Measurements from ENCODE around the gene ADPRHL1. TPM values are rescaled to one million over a fixed set of nuclear protein-coding genes. Genes with fewer than 3 reads are reported as not detected.

Gene ADPRHL1
- total and polyA plus RNA-seq, 2 donors (not counting 3 experiments of a cell fraction or from before 2014, with no cell fraction given): 0.52 to 0.97 TPM

- Histone ChIP-seq H3K4me1 (ENCODE audit: control insufficient read depth, extremely low read depth, insufficient read depth, low read length) (no peaks in the 10 kb centered on the region), H3K27ac (ENCODE audit: insufficient read depth, low read depth, low read length) (no peak overlapping the region), H3K4me3 (replicated peaks in 1 of 3; ENCODE audit: insufficient read depth in 1 of 3, low read depth in 1 of 3, low read length in 3 of 3) (no peak overlapping the region), H3K27me3 (ENCODE audit: control insufficient read depth in 2 of 2, insufficient read depth in 2 of 2, low read length in 2 of 2) (no peaks in the 10 kb centered on the region), H3K4me2 (ENCODE audit: insufficient read depth, low read length) (no peak overlapping the region), H3K9me1 (replicated peaks; ENCODE audit: control insufficient read depth, extremely low read depth, insufficient read depth, low read length) (no peaks in the 10 kb centered on the region), H3K36me3 (ENCODE audit: control insufficient read depth in 2 of 2, extremely low read depth in 1 of 2, insufficient read depth in 2 of 2, low read length in 2 of 2) (no peaks in the 10 kb centered on the region), H4K20me1 (replicated peaks; ENCODE audit: control insufficient read depth, extremely low read depth, insufficient read depth, low read length) (no peaks in the 10 kb centered on the region), H3K9me3 (replicated peaks; ENCODE audit: control insufficient read depth, insufficient read depth, low read length) (no peaks in the 10 kb centered on the region), H3K9ac (replicated peaks; ENCODE audit: extremely low read depth, insufficient read depth, low read length) (no peak overlapping the region), H3K79me2 (ENCODE audit: control insufficient read depth, insufficient read depth, low read length) (no peaks in the 10 kb centered on the region), H2AFZ (ENCODE audit: low read depth, low read length) (no peak overlapping the region)
- ChIA-PET CTCF (interaction anchor here (0.7 to 1.4 kb wide), 3 partner anchors 12 to 456 kb away, joined by 3 to 5 read pairs (median 3); no protein-coding TSS in a partner anchor), POLR2A (no interaction called here)
- dilution Hi-C loops (cut with MboI; ENCODE audit: extremely low pct_ligation_motif_present, low sequenced_read_pairs) (no loop called here), intact Hi-C loops (cut with micrococcal nuclease) (loop anchor here (5.0 kb wide), 1 partner anchor 163 kb away; no protein-coding TSS in a partner anchor)
- TF ChIP-seq MAX (IDR thresholded peaks at IDR 0.05; ENCODE audit: insufficient read depth, insufficient read length): no peak
- TF ChIP-seq EZH2 (IDR thresholded peaks at IDR 0.05; ENCODE audit: borderline replicate concordance, low read depth, low read length, severe bottlenecking): no peak
- no peak for TF ChIP-seq FOS (IDR thresholded peaks at IDR 0.05; ENCODE audit: borderline replicate concordance, insufficient read depth, low read length)
- TF ChIP-seq JUN (IDR thresholded peaks at IDR 0.05; ENCODE audit: borderline replicate concordance, insufficient read depth, insufficient read length, low read depth): no peak
- no peak for TF ChIP-seq POLR2A (IDR thresholded peaks at IDR 0.05; ENCODE audit: low read depth, low read length)
- TF ChIP-seq MYC (IDR thresholded peaks at IDR 0.05; ENCODE audit: low read depth, low read length): no peak
- no peak for TF ChIP-seq CTCF (IDR thresholded peaks at IDR 0.05; ENCODE audit: extremely low read depth in 1 of 2, insufficient read depth in 1 of 2, low read depth in 1 of 2, low read length in 2 of 2)
- no peak for TF ChIP-seq POLR2AphosphoS5 (IDR thresholded peaks at IDR 0.05; ENCODE audit: insufficient read depth, low read depth, low read length)
- TF ChIP-seq GATA2 (IDR thresholded peaks at IDR 0.05; ENCODE audit: insufficient read depth, insufficient read length, low read depth, low read length): no peak
- no peak for DNase-seq (ENCODE audit: low read depth, low spot score)
- FAIRE-seq: no peak
- BruUV-seq (replicated peaks): no TSS peak
These were observed 54.1 kb downstream of the ADPRHL1 start for GRCh38 chr13:113398963-113399754.

All from endothelial cell of umbilical vein (primary cell).